A549 (cell line): ENCODE measurements around the gene NANOGP8. TPM values are rescaled to one million over a fixed set of nuclear protein-coding genes. Genes with fewer than 3 reads are reported as not detected.

ENCODE experiments used
- ATAC-seq, 2 experiments: fragments of 200-7000 bp in 1 of 2; fragments of >200 bp in 1 of 2; cut with Nextera tagmentation in 1 of 2; cut with Tn5 transposase in 1 of 2; 3 replicates each; pipeline versions ENCODE4 v1.8.0 to v1.9.1; 2018 to 2020; ENCODE audit warnings: mild to moderate bottlenecking in 1 of 2, moderate library complexity in 1 of 2
- CTCF ChIA-PET: fragments of 300-600 bp; sonication (Branson Sonifier 250); formaldehyde crosslinking; extraction: SDS; loops from one replicate; lab custom pipeline; 2021; ENCODE audit warnings: antibody characterized with exemption, inconsistent platforms; lab: Yijun Ruan, JAX
- POLR2A ChIA-PET: fragments of 350-600 bp; formaldehyde crosslinking; extraction: SDS; loops from one replicate; lab custom pipeline; 2021; ENCODE audit warnings: antibody characterized with exemption, inconsistent platforms; lab: Yijun Ruan, JAX
- DNase-seq, 2 experiments: peaks; one replicate each; pipeline versions ENCODE4 v3.0.0 to v3.0.0-alpha.2; 2011 to 2016; ENCODE audit warnings: low read depth in 1 of 2, low spot score in 1 of 2
- FAIRE-seq: peaks from 2 replicates; lab custom pipeline; 2011; peaks lifted over from hg19 to GRCh38; lab: Jason Lieb, UNC
- H3K27ac ChIP-seq, 2 experiments: fragments of >200 bp; sonication (Bioruptor Twin); formaldehyde crosslinking; 3 replicates each; pipeline ENCODE4 v1.5.1; 2016 to 2017
- H3K4me1 ChIP-seq: fragments of >200 bp; sonication (Bioruptor Twin); formaldehyde crosslinking; 3 replicates; pipeline ENCODE4 v1.6.1; 2016
- H3K4me2 ChIP-seq: fragments of >200 bp; sonication (Bioruptor Twin); formaldehyde crosslinking; 3 replicates; pipeline ENCODE4 v1.6.1; 2016
- H3K4me3 ChIP-seq: fragments of >200 bp; sonication (Bioruptor Twin); formaldehyde crosslinking; 3 replicates; pipeline ENCODE4 v1.5.1; 2016
- H3K9me3 ChIP-seq: fragments of >200 bp; sonication (Bioruptor Twin); formaldehyde crosslinking; 3 replicates; pipeline ENCODE4 v1.6.1; 2016
- ATOH8 ChIP-seq: fragments of 250-450 bp; sonication (Bioruptor Pico); IDR thresholded peaks from 2 replicates; pipeline ENCODE4 v1.5.0; 2020; ENCODE audit warnings: low read depth, mild to moderate bottlenecking, moderate library complexity
- BHLHE40 ChIP-seq: IDR thresholded peaks from 2 replicates; pipeline ENCODE4 v1.6.1; 2012; ENCODE audit warnings: low read depth, low read length, inconsistent platforms
- CEBPB ChIP-seq, 2 experiments: fragments of >200 bp in 1 of 2; sonication (Bioruptor Twin) in 1 of 2; formaldehyde crosslinking in 1 of 2; IDR thresholded peaks; 2 replicates each; pipeline ENCODE4 v1.6.1; 2012 to 2016
- CHD2 ChIP-seq: fragments of 150-350 bp; IDR thresholded peaks from 2 replicates; pipeline ENCODE4 v1.6.1; 2014; ENCODE audit warnings: low read length; ENCODE audit not compliant: partially characterized antibody
- CTCF ChIP-seq: fragments of >200 bp; sonication (Bioruptor Twin); formaldehyde crosslinking; IDR thresholded peaks from 3 replicates; pipeline ENCODE4 v1.5.1; 2016
- E2F6 ChIP-seq: IDR thresholded peaks from 2 replicates; pipeline ENCODE4 v1.6.1; 2012; ENCODE audit warnings: low read depth, borderline replicate concordance
- EHMT2 ChIP-seq: fragments of 200-600 bp; sonication (generic); IDR thresholded peaks from 2 replicates; pipeline ENCODE4 v1.6.1; 2016; ENCODE audit warnings: antibody characterized with exemption, low read depth, mild to moderate bottlenecking, moderate library complexity
- EP300 ChIP-seq, 2 experiments: fragments of >200 bp; sonication (Bioruptor Twin); formaldehyde crosslinking; IDR thresholded peaks; 2 replicates in 1 of 2; 3 replicates in 1 of 2; pipeline ENCODE4 v1.6.1; 2016 to 2017
- ESRRA ChIP-seq: fragments of 150-350 bp; IDR thresholded peaks from 2 replicates; pipeline ENCODE4 v1.6.1; 2014; ENCODE audit warnings: mild to moderate bottlenecking, low read length, borderline replicate concordance
- FOXS1 ChIP-seq: fragments of 250-450 bp; sonication (Bioruptor Pico); IDR thresholded peaks from 2 replicates; pipeline ENCODE4 v1.5.0; 2020; ENCODE audit warnings: mild to moderate bottlenecking, moderate library complexity
- GATA3 ChIP-seq: IDR thresholded peaks from 2 replicates; pipeline ENCODE4 v1.6.1; 2012; ENCODE audit warnings: borderline replicate concordance
- HES2 ChIP-seq: fragments of >200 bp; sonication (Bioruptor Twin); formaldehyde crosslinking; IDR thresholded peaks from 2 replicates; pipeline ENCODE4 v1.6.1; 2016
- HMGXB4 ChIP-seq: fragments of 250-450 bp; sonication (Bioruptor Pico); IDR thresholded peaks from 2 replicates; pipeline ENCODE4 v1.5.0; 2021; ENCODE audit warnings: mild to moderate bottlenecking, moderate library complexity, borderline replicate concordance
- HOXA7 ChIP-seq: fragments of 250-450 bp; sonication (Bioruptor Pico); IDR thresholded peaks from 2 replicates; pipeline ENCODE4 v1.5.0; 2020; ENCODE audit warnings: mild to moderate bottlenecking, moderate library complexity
- HOXB13 ChIP-seq: fragments of 250-450 bp; sonication (Bioruptor Pico); IDR thresholded peaks from 2 replicates; pipeline ENCODE4 v1.5.0; 2020; ENCODE audit warnings: low read depth, mild to moderate bottlenecking, moderate library complexity
- HOXB5 ChIP-seq: fragments of 250-450 bp; sonication (Bioruptor Pico); IDR thresholded peaks from 2 replicates; pipeline ENCODE4 v1.5.0; 2020; ENCODE audit warnings: mild to moderate bottlenecking, moderate library complexity
- JUNB ChIP-seq: fragments of >200 bp; sonication (Bioruptor Twin); formaldehyde crosslinking; IDR thresholded peaks from 2 replicates; pipeline ENCODE4 v1.6.1; 2016
- KDM5A ChIP-seq: fragments of 200-600 bp; sonication (generic); IDR thresholded peaks from 2 replicates; pipeline ENCODE4 v1.6.1; 2016; ENCODE audit warnings: antibody characterized with exemption, mild to moderate bottlenecking
- MAFK ChIP-seq: fragments of 450-650 bp; IDR thresholded peaks from 2 replicates; pipeline ENCODE4 v1.6.1; 2014; ENCODE audit not compliant: partially characterized antibody
- MYC ChIP-seq: IDR thresholded peaks from 2 replicates; pipeline ENCODE4 v1.6.1; 2012; ENCODE audit warnings: mild to moderate bottlenecking, inconsistent platforms, low read length, improper control_type of control experiment, borderline replicate concordance
- NR3C1 ChIP-seq: fragments of >200 bp; sonication (Bioruptor Twin); formaldehyde crosslinking; IDR thresholded peaks from 3 replicates; pipeline ENCODE4 v1.6.1; 2017
- PBX3 ChIP-seq: IDR thresholded peaks from 2 replicates; pipeline ENCODE4 v1.6.1; 2012
- POLR2A ChIP-seq: IDR thresholded peaks from 2 replicates; pipeline ENCODE4 v1.6.1; 2012; ENCODE audit warnings: mild to moderate bottlenecking, low read length
- RAD21 ChIP-seq, 2 experiments: fragments of >200 bp in 1 of 2; sonication (Bioruptor Twin) in 1 of 2; formaldehyde crosslinking in 1 of 2; IDR thresholded peaks in 1 of 2; conservative IDR thresholded peaks in 1 of 2; 2 replicates in 1 of 2; 3 replicates in 1 of 2; pipeline ENCODE4 v1.6.1; 2012 to 2018; ENCODE audit warnings: inconsistent platforms in 1 of 2
- RARB ChIP-seq: fragments of 250-450 bp; sonication (Bioruptor Pico); IDR thresholded peaks from 2 replicates; pipeline ENCODE4 v1.8.0; 2021; ENCODE audit warnings: mild to moderate bottlenecking, moderate library complexity
- RCOR1 ChIP-seq: fragments of 150-350 bp; IDR thresholded peaks from 2 replicates; pipeline ENCODE4 v1.6.1; 2014; ENCODE audit warnings: antibody characterized with exemption, low read length, low read depth
- SREBF2 ChIP-seq: fragments of 450-650 bp; IDR thresholded peaks from 2 replicates; pipeline ENCODE4 v1.6.1; 2014; ENCODE audit warnings: mild to moderate bottlenecking, moderate library complexity
- ZSCAN20 ChIP-seq: fragments of 250-450 bp; sonication (Bioruptor Pico); IDR thresholded peaks from 2 replicates; pipeline ENCODE4 v1.8.0; 2022; ENCODE audit warnings: mild to moderate bottlenecking, moderate library complexity
- WGBS: methylation state at CpG from one replicate; pipeline ENCODE4 v1.1.6; 2017; ENCODE audit errors: missing lambda C conversion rate; 5-methylcytosine and 5-hydroxymethylcytosine counted together
- polyA plus RNA-seq, 4 experiments: library from polyadenylated mRNA; depleted of rRNA in 3 of 4; stranded (reverse); fragments of >200 nt; fragmentation: RNase III in 1 of 4; extraction: RNeasy Plus Mini Kit Qiagen cat#74134 plus additional on column Dnase treatment in 1 of 4; gene quantifications; 2 replicates in 3 of 4; 3 replicates in 1 of 4; pipeline ENCODE4 v1.2.3, GENCODE V29; 2011 to 2017

Gene NANOGP8
- polyA plus RNA-seq, 2 of the 4 experiments (the other 2 are of a cell fraction) = not detected

- TF ChIP-seq SREBF2 = no peak
- TF ChIP-seq HES2 = no peak
- TF ChIP-seq KDM5A = no peak
- TF ChIP-seq CTCF = no peak
- TF ChIP-seq HOXB5 = no peak
- no peak for TF ChIP-seq HMGXB4 (CRISPR knock-in tag)
- no peak for TF ChIP-seq BHLHE40
- no peak for TF ChIP-seq PBX3
- TF ChIP-seq JUNB = no peak
- TF ChIP-seq EHMT2 = no peak
- TF ChIP-seq CEBPB (IDR thresholded peaks at IDR 0.05) = no peak
- TF ChIP-seq CHD2 = no peak
- TF ChIP-seq GATA3 = no peak
- TF ChIP-seq HOXB13 (CRISPR knock-in tag) = no peak
- no peak for TF ChIP-seq MYC
- TF ChIP-seq ATOH8 (CRISPR knock-in tag) = no peak
- no peak for TF ChIP-seq RCOR1
- TF ChIP-seq HOXA7 (CRISPR knock-in tag) = no peak
- TF ChIP-seq, all 56 proteins: peak for 0
- ATAC-seq = no peak
- H3K9me3 ChIP-seq = no peaks in the 10 kb centered on the region
- no peaks in the 10 kb centered on the region for H3K4me1 ChIP-seq
- no peak overlapping the region for H3K4me2 ChIP-seq
- no peak overlapping the region for H3K27ac ChIP-seq
- ChIA-PET CTCF (interaction anchor here (1.3 kb wide), 1 partner anchor 20 kb away, joined by 3 read pairs; no protein-coding TSS in a partner anchor), POLR2A (no interaction called here)
- DNase-seq = no peak
- peak; percentile 13 for FAIRE-seq
- H3K4me3 ChIP-seq = no peak overlapping the region
Observed at GRCh38 chr15:35098737-35099136, 13.6 kb upstream of the NANOGP8 start.

GRCh38 chr15:35095941-35096340 lies 10.8 kb upstream of the NANOGP8 start:
- ATAC-seq (no peak), DNase-seq (no peak), FAIRE-seq (no peak)
- ChIA-PET POLR2A (no interaction called here), CTCF (interaction anchor here (3.9 kb wide), 1 partner anchor 17 kb away, joined by 19 read pairs; no protein-coding TSS in a partner anchor)
- no peaks in the 10 kb centered on the region for H3K9me3 ChIP-seq
- no peak for TF ChIP-seq ATOH8 (CRISPR knock-in tag)
- TF ChIP-seq RARB (CRISPR knock-in tag) = no peak
- TF ChIP-seq MYC = no peak
- TF ChIP-seq EP300 (IDR thresholded peaks at IDR 0.05) = no peak
- TF ChIP-seq GATA3 = no peak
- no peak for TF ChIP-seq E2F6
- TF ChIP-seq FOXS1 (CRISPR knock-in tag) = no peak
- TF ChIP-seq NR3C1 = no peak
- no peak for TF ChIP-seq MAFK
- TF ChIP-seq RAD21 (conservative IDR thresholded peaks at IDR 0.05 in 1 of 2, IDR thresholded peaks at IDR 0.05 in 1 of 2) = no peak
- no peak for TF ChIP-seq HMGXB4 (CRISPR knock-in tag)
- TF ChIP-seq ESRRA = no peak
- TF ChIP-seq POLR2A = no peak
- no peak for TF ChIP-seq ZSCAN20 (CRISPR knock-in tag)
- no peak overlapping the region for H3K4me3 ChIP-seq
- no peak overlapping the region for H3K4me2 ChIP-seq
- H3K27ac ChIP-seq = no peak overlapping the region
- no peaks in the 10 kb centered on the region for H3K4me1 ChIP-seq
- WGBS = 44% methylated on average over 4 of the region's 4 CpGs
